ENCODE measurements around the gene HNRNPK.

Gene HNRNPK

DNA sequence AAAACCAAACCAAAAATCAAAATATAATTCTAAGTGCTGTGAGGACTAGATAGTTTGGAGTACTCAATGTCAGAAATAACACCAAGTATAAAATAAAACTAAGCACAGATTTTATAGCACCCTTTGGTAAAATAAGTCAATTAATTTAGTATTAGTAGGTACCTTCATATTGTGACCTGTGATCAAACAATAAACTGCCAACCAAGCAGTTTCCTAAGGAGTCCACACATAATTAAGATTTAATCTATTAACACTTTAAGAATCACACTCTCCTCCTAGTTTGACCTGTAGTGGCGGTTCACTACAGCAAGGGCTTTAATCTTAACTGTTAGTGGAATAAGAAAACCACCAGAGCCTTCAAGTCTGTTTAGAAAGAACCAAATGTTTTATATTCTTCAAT, 2.8 kb downstream of the HNRNPK start:
- Histone ChIP-seq H3K27ac (ENCODE audit: insufficient read depth in 1 of 2, low read depth in 1 of 2, low read length in 2 of 2, poor library complexity in 1 of 2, severe bottlenecking in 2 of 2) (peak overlapping the region in 1 of 2 experiments; percentile 99), H3K36me3 (ENCODE audit: control insufficient read depth in 4 of 4, insufficient read depth in 4 of 4, low read length in 3 of 4) (peaks cover 26 to 58% (median 48%) of the 10 kb centered on the region in 4 experiments), H3K9me3 (ENCODE audit: control extremely low read depth in 1 of 5, control insufficient read depth in 4 of 5, insufficient read depth in 2 of 5, low read depth in 1 of 5, low read length in 4 of 5) (no peaks in the 10 kb centered on the region), H3K4me1 (ENCODE audit: control extremely low read depth in 1 of 4, control insufficient read depth in 4 of 4, insufficient read depth in 4 of 4, low read length in 3 of 4) (peaks cover 13 to 35% (median 17%) of the 10 kb centered on the region in 4 experiments), H3K4me3 (ENCODE audit: control insufficient read depth in 1 of 7, extremely low read depth in 1 of 7, insufficient read depth in 4 of 7, low read depth in 2 of 7, low read length in 6 of 7) (peak overlapping the region in 5 of 7 experiments; percentile 19 to 100 (median 99)), H3K27me3 (replicated peaks in 2 of 5; ENCODE audit: control insufficient read depth in 4 of 5, insufficient read depth in 5 of 5, low read length in 4 of 5) (no peaks in the 10 kb centered on the region)
- WGBS (ENCODE audit: insufficient coverage): 100% methylated on average over 1 of the region's 1 CpG
- peak in 1 of 3 donors; percentile 20 for DNase-seq
- CTCF ChIA-PET: interaction anchor here (2.3 kb wide), 1 partner anchor 14 kb away, joined by 7 read pairs; no protein-coding TSS in a partner anchor
- POLR2A ChIA-PET: no interaction called here

DNA sequence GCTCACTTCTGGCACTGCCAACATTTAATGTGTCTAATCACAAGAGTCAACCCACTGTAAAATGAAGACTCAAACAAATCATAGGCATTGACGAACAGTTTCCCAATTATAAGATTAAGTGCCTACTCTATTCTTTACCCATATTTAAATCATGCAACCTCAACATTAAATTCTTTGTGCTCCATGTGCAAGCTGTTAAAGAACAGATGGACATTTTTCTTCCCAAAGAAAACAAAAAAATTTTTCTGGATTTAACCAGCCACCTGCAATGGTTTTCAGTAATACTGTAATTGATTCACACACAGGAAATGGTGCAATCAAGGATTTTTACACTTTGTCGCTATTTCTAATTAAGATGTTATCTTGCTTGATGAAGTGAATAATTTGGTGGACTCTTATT, 3.6 kb downstream of the HNRNPK start:
- H3K4me1 ChIP-seq (ENCODE audit: control extremely low read depth in 1 of 4, control insufficient read depth in 4 of 4, insufficient read depth in 4 of 4, low read length in 3 of 4): peaks cover 6 to 27% (median 14%) of the 10 kb centered on the region in 4 experiments
- H3K4me3 ChIP-seq (ENCODE audit: control insufficient read depth in 1 of 7, extremely low read depth in 1 of 7, insufficient read depth in 4 of 7, low read depth in 2 of 7, low read length in 6 of 7): no peak overlapping the region
- H3K27me3 ChIP-seq (replicated peaks in 2 of 5; ENCODE audit: control insufficient read depth in 4 of 5, insufficient read depth in 5 of 5, low read length in 4 of 5): no peaks in the 10 kb centered on the region
- no peak overlapping the region for H3K27ac ChIP-seq (ENCODE audit: insufficient read depth in 1 of 2, low read depth in 1 of 2, low read length in 2 of 2, poor library complexity in 1 of 2, severe bottlenecking in 2 of 2)
- 100% methylated on average over 1 of the region's 2 CpGs for WGBS (ENCODE audit: insufficient coverage)
- ChIA-PET CTCF (interaction anchor here (2.3 kb wide), 1 partner anchor 14 kb away, joined by 7 read pairs; no protein-coding TSS in a partner anchor), POLR2A (no interaction called here)
- H3K9me3 ChIP-seq (ENCODE audit: control extremely low read depth in 1 of 5, control insufficient read depth in 4 of 5, insufficient read depth in 2 of 5, low read depth in 1 of 5, low read length in 4 of 5): no peaks in the 10 kb centered on the region
- peaks cover 31 to 67% (median 53%) of the 10 kb centered on the region in 4 experiments for H3K36me3 ChIP-seq (ENCODE audit: control insufficient read depth in 4 of 4, insufficient read depth in 4 of 4, low read length in 3 of 4)
- DNase-seq: no peak

GRCh38 chr9:83975300-83975699, 4.7 kb downstream of the HNRNPK start:
- Histone ChIP-seq H3K27me3 (replicated peaks in 2 of 5; ENCODE audit: control insufficient read depth in 4 of 5, insufficient read depth in 5 of 5, low read length in 4 of 5) (no peaks in the 10 kb centered on the region), H3K9me3 (ENCODE audit: control extremely low read depth in 1 of 5, control insufficient read depth in 4 of 5, insufficient read depth in 2 of 5, low read depth in 1 of 5, low read length in 4 of 5) (no peaks in the 10 kb centered on the region), H3K4me3 (ENCODE audit: control insufficient read depth in 1 of 7, extremely low read depth in 1 of 7, insufficient read depth in 4 of 7, low read depth in 2 of 7, low read length in 6 of 7) (no peak overlapping the region), H3K27ac (ENCODE audit: insufficient read depth in 1 of 2, low read depth in 1 of 2, low read length in 2 of 2, poor library complexity in 1 of 2, severe bottlenecking in 2 of 2) (no peak overlapping the region), H3K36me3 (ENCODE audit: control insufficient read depth in 4 of 4, insufficient read depth in 4 of 4, low read length in 3 of 4) (peaks cover 34 to 77% (median 59%) of the 10 kb centered on the region in 4 experiments), H3K4me1 (ENCODE audit: control extremely low read depth in 1 of 4, control insufficient read depth in 4 of 4, insufficient read depth in 4 of 4, low read length in 3 of 4) (peaks cover 6 to 26% (median 13%) of the 10 kb centered on the region in 4 experiments)
- DNase-seq: no peak
- ChIA-PET POLR2A (no interaction called here), CTCF (interaction anchor here (0.6 to 2.3 kb wide), 2 partner anchors 13 to 32 kb away, joined by 3 to 7 read pairs; no protein-coding TSS in a partner anchor)
- 100% methylated on average over 7 of the region's 12 CpGs for WGBS (ENCODE audit: insufficient coverage)

DNA sequence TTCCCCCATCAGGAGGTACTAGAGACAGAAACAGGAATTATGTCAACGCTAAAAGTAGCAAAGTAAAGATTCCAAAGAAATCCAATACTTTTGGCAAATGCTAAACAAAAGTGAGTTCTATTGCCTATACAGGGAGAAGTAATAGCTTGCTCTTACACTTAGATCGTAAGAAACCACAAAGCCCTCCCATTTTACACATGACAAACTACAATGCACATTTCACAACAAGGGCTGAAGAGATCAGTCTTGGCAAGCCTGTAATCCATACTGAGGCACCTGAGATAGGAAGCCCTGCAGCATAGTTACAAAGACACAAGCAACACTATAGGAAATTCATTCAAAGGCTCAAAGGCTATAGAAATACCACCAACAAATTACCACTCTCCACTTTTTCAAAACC, 7.7 kb downstream of the HNRNPK start:
- Histone ChIP-seq H3K36me3 (ENCODE audit: control insufficient read depth in 4 of 4, insufficient read depth in 4 of 4, low read length in 3 of 4) (peaks cover 39 to 92% (median 70%) of the 10 kb centered on the region in 4 experiments), H3K4me1 (ENCODE audit: control extremely low read depth in 1 of 4, control insufficient read depth in 4 of 4, insufficient read depth in 4 of 4, low read length in 3 of 4) (peaks cover 0 to 7% (median 2%) of the 10 kb centered on the region in 4 experiments), H3K9me3 (ENCODE audit: control extremely low read depth in 1 of 5, control insufficient read depth in 4 of 5, insufficient read depth in 2 of 5, low read depth in 1 of 5, low read length in 4 of 5) (no peaks in the 10 kb centered on the region), H3K27ac (ENCODE audit: insufficient read depth in 1 of 2, low read depth in 1 of 2, low read length in 2 of 2, poor library complexity in 1 of 2, severe bottlenecking in 2 of 2) (no peak overlapping the region), H3K27me3 (replicated peaks in 2 of 5; ENCODE audit: control insufficient read depth in 4 of 5, insufficient read depth in 5 of 5, low read length in 4 of 5) (no peaks in the 10 kb centered on the region), H3K4me3 (ENCODE audit: control insufficient read depth in 1 of 7, extremely low read depth in 1 of 7, insufficient read depth in 4 of 7, low read depth in 2 of 7, low read length in 6 of 7) (no peak overlapping the region)
- WGBS (ENCODE audit: insufficient coverage): 100% methylated on average over 1 of the region's 2 CpGs
- DNase-seq: no peak
- ChIA-PET CTCF (interaction anchor here (0.7 to 1.2 kb wide), 2 partner anchors 9 to 287 kb away, joined by 3 read pairs; no protein-coding TSS in a partner anchor), POLR2A (no interaction called here)

DNA sequence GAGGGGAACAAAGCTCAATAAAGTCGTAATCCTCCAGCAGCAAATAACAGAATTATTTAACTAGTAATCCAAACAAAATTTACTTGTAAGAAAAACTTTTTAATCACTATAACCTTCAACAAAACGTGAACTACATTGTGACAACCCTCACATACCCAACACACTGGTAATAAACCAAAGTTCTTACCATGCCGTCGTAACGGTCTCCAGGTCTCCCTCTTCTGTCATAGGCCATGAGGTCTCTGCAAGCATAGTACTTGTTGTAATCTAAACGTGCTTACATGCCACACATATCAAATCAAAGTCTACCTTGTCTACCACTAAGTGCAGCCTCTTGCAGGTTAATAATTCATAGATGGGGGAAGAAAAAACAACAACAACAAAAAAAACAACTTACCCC, 8.5 kb downstream of the HNRNPK start:
- H3K36me3 ChIP-seq (ENCODE audit: control insufficient read depth in 4 of 4, insufficient read depth in 4 of 4, low read length in 3 of 4): peaks cover 40 to 90% (median 68%) of the 10 kb centered on the region in 4 experiments
- H3K27me3 ChIP-seq (replicated peaks in 2 of 5; ENCODE audit: control insufficient read depth in 4 of 5, insufficient read depth in 5 of 5, low read length in 4 of 5): no peaks in the 10 kb centered on the region
- DNase-seq: no peak
- POLR2A ChIA-PET: no interaction called here
- H3K27ac ChIP-seq (ENCODE audit: insufficient read depth in 1 of 2, low read depth in 1 of 2, low read length in 2 of 2, poor library complexity in 1 of 2, severe bottlenecking in 2 of 2): no peak overlapping the region
- peaks cover 0 to under 1% (median 0%) of the 10 kb centered on the region in 4 experiments for H3K4me1 ChIP-seq (ENCODE audit: control extremely low read depth in 1 of 4, control insufficient read depth in 4 of 4, insufficient read depth in 4 of 4, low read length in 3 of 4)
- WGBS (ENCODE audit: insufficient coverage): 100% methylated on average over 5 of the region's 6 CpGs
- H3K9me3 ChIP-seq (ENCODE audit: control extremely low read depth in 1 of 5, control insufficient read depth in 4 of 5, insufficient read depth in 2 of 5, low read depth in 1 of 5, low read length in 4 of 5): no peaks in the 10 kb centered on the region
- CTCF ChIA-PET: interaction anchor here (0.5 to 0.7 kb wide), 2 partner anchors 70 to 288 kb away, joined by 3 to 4 read pairs; no protein-coding TSS in a partner anchor
- no peak overlapping the region for H3K4me3 ChIP-seq (ENCODE audit: control insufficient read depth in 1 of 7, extremely low read depth in 1 of 7, insufficient read depth in 4 of 7, low read depth in 2 of 7, low read length in 6 of 7)

DNA sequence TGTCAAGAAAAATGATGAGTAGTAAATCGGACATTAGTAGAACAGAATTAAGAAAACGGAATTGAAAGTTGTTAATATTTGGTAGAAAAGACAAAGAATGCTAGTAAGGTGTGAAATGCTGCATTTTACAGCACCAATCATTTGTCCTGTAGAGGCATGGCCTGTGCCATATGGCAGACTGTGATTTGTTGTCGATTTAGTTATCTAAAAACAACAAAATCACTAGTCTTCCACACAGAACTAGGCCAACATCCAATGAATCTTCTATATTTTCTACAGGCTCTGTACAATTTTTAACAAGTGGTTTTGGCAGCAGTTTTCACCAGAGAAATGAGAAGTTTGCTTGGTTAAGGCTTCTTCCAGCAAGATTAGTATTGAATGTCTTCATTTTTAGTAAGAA, 10.4 kb downstream of the HNRNPK start:
- WGBS (ENCODE audit: insufficient coverage): 80% methylated on average over 1 of the region's 3 CpGs
- ChIA-PET POLR2A (interaction anchor here (0.7 kb wide), 1 partner anchor 10 kb away, joined by 3 read pairs; no protein-coding TSS in a partner anchor), CTCF (interaction anchor here (1.0 kb wide), 1 partner anchor 34 kb away, joined by 3 read pairs; no protein-coding TSS in a partner anchor)
- DNase-seq: no peak
- H3K27ac ChIP-seq (ENCODE audit: insufficient read depth in 1 of 2, low read depth in 1 of 2, low read length in 2 of 2, poor library complexity in 1 of 2, severe bottlenecking in 2 of 2): no peak overlapping the region
- H3K36me3 ChIP-seq (ENCODE audit: control insufficient read depth in 4 of 4, insufficient read depth in 4 of 4, low read length in 3 of 4): peaks cover 28 to 71% (median 54%) of the 10 kb centered on the region in 4 experiments
- H3K4me1 ChIP-seq (ENCODE audit: control extremely low read depth in 1 of 4, control insufficient read depth in 4 of 4, insufficient read depth in 4 of 4, low read length in 3 of 4): no peaks in the 10 kb centered on the region
- H3K4me3 ChIP-seq (ENCODE audit: control insufficient read depth in 1 of 7, extremely low read depth in 1 of 7, insufficient read depth in 4 of 7, low read depth in 2 of 7, low read length in 6 of 7): no peak overlapping the region
- H3K9me3 ChIP-seq (ENCODE audit: control extremely low read depth in 1 of 5, control insufficient read depth in 4 of 5, insufficient read depth in 2 of 5, low read depth in 1 of 5, low read length in 4 of 5): no peaks in the 10 kb centered on the region
- no peaks in the 10 kb centered on the region for H3K27me3 ChIP-seq (replicated peaks in 2 of 5; ENCODE audit: control insufficient read depth in 4 of 5, insufficient read depth in 5 of 5, low read length in 4 of 5)

DNA sequence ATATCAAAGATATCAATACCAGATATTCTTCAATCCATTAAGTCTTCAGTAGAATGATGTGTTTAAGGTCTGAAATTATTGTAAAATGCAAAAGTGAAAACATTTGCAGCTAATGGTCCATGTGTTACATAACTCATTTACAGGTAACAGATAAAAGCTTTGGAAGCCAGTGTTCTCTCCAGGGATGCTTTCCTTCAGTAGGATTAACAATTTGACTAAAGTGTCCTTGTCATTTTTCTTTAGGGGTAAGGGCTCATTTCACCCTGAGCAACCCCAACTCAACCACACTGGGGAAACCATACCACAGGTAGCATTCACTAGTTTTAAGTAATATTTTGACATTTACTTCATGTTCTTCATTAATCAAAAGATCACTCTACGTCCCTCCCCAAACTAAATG, 12.9 kb downstream of the HNRNPK start:
- Histone ChIP-seq H3K4me3 (ENCODE audit: control insufficient read depth in 1 of 7, extremely low read depth in 1 of 7, insufficient read depth in 4 of 7, low read depth in 2 of 7, low read length in 6 of 7) (no peak overlapping the region), H3K9me3 (ENCODE audit: control extremely low read depth in 1 of 5, control insufficient read depth in 4 of 5, insufficient read depth in 2 of 5, low read depth in 1 of 5, low read length in 4 of 5) (no peaks in the 10 kb centered on the region), H3K27ac (ENCODE audit: insufficient read depth in 1 of 2, low read depth in 1 of 2, low read length in 2 of 2, poor library complexity in 1 of 2, severe bottlenecking in 2 of 2) (no peak overlapping the region), H3K27me3 (replicated peaks in 2 of 5; ENCODE audit: control insufficient read depth in 4 of 5, insufficient read depth in 5 of 5, low read length in 4 of 5) (no peaks in the 10 kb centered on the region), H3K4me1 (ENCODE audit: control extremely low read depth in 1 of 4, control insufficient read depth in 4 of 4, insufficient read depth in 4 of 4, low read length in 3 of 4) (no peaks in the 10 kb centered on the region), H3K36me3 (ENCODE audit: control insufficient read depth in 4 of 4, insufficient read depth in 4 of 4, low read length in 3 of 4) (peaks cover 15 to 46% (median 32%) of the 10 kb centered on the region in 4 experiments)
- CTCF ChIA-PET: interaction anchor here (0.7 to 1.6 kb wide), 2 partner anchors 11 to 14 kb away, joined by 3 to 4 read pairs; partner anchors contain the start of gene RMI1
- no peak for DNase-seq
- POLR2A ChIA-PET: no interaction called here
- WGBS (ENCODE audit: insufficient coverage): 100% methylated on average over 1 of the region's 1 CpG
